ENCODE measurements around the gene NUP37. TPM values are rescaled to one million over a fixed set of nuclear protein-coding genes. Genes with fewer than 3 reads are reported as not detected.

NUP37 gene
- total and polyA plus RNA-seq, 7 donors, result 12.0 to 30.2 (median 20.2) TPM

DNA sequence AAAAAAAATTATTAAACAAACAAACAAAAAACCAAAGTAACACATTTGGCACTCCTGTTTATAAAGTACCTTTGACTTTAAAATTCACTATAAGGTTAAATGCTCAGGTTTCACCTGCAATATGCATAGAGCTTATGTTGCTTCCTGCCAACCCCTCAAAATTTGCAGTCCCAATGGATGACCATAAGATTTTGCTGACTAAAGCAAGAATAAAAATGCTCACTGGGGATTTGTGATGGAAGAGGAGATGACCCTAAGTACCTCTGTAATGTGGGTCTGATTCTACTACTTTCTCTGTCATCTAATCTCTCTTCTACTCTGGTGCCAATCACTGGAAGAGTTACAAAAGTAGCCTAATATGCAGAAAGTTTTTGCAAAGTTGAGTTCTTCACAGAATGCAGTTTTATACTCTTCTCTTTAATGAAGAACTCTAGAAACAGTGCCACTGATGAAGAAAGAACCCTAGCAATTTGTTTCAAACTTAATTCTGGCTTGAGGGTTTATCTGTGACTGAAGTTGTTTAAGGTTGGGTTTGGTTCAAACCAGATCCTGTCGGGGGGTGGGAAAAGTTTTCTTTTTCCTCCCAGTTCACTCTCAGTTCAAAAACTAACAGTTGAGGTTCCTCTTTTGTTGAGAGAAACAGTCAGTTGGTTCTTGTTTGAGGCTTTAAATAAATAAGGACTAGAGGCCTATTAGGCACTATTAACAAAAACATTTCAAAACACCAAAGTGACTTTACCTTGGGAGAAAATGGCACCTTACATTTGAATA lies 69.1 kb downstream of the NUP37 start:
- Histone ChIP-seq H3K36me3 (peaks cover 9 to 88% (median 13%) of the 10 kb centered on the region in 4 donors), H3K27ac (no peak overlapping the region), H3K4me1 (peaks cover 0 to 6% (median 0%) of the 10 kb centered on the region in 4 donors), H3K4me3 (no peak overlapping the region), H3K27me3 (no peaks in the 10 kb centered on the region), H3K9me3 (no peaks in the 10 kb centered on the region)
- DNase-seq, result no peak
- TF ChIP-seq POLR2A (IDR thresholded peaks at IDR 0.05) (no peak), EP300 (IDR thresholded peaks at IDR 0.05) (no peak), POLR2AphosphoS5 (IDR thresholded peaks at IDR 0.05) (no peak)
- TF ChIP-seq, protein P1, sequence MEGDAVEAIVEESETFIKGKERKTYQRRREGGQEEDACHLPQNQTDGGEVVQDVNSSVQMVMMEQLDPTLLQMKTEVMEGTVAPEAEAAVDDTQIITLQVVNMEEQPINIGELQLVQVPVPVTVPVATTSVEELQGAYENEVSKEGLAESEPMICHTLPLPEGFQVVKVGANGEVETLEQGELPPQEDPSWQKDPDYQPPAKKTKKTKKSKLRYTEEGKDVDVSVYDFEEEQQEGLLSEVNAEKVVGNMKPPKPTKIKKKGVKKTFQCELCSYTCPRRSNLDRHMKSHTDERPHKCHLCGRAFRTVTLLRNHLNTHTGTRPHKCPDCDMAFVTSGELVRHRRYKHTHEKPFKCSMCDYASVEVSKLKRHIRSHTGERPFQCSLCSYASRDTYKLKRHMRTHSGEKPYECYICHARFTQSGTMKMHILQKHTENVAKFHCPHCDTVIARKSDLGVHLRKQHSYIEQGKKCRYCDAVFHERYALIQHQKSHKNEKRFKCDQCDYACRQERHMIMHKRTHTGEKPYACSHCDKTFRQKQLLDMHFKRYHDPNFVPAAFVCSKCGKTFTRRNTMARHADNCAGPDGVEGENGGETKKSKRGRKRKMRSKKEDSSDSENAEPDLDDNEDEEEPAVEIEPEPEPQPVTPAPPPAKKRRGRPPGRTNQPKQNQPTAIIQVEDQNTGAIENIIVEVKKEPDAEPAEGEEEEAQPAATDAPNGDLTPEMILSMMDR (IDR thresholded peaks at IDR 0.05), result no peak
- intact Hi-C loops (cut with DNase I), result no loop called here
- 35 to 73% methylated on average over 1 of the region's 1 CpG for WGBS, 2 donors

DNA sequence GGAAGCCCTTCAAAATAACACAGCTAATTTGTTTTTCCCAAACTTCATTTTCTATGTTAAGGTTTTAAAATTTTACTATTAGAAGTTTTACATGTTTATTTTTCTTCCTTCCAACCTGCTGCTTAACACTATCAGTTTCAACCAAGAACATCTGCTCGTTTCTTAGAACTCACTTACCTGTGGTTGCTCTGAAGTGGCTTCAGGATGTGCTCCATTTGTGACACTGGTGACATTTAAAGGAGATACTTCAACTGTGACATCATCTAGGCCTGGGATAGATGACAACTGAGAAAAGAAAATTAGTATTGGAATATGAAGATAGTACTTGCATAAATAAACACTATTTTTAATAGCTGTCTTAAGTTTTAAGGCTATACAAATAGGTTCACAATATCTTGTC lies 76.0 kb downstream of the NUP37 start:
- intact Hi-C loops (cut with DNase I), result no loop called here
- no peaks in the 10 kb centered on the region for H3K4me1 ChIP-seq
- H3K9me3 ChIP-seq, result no peaks in the 10 kb centered on the region
- no peak for DNase-seq
- no peak overlapping the region for H3K4me3 ChIP-seq
- no peaks in the 10 kb centered on the region for H3K27me3 ChIP-seq
- TF ChIP-seq EP300 (IDR thresholded peaks at IDR 0.05) (no peak), POLR2AphosphoS5 (IDR thresholded peaks at IDR 0.05) (no peak), POLR2A (IDR thresholded peaks at IDR 0.05) (no peak)
- TF ChIP-seq, protein P1 (IDR thresholded peaks at IDR 0.05), result no peak
- no peak overlapping the region for H3K27ac ChIP-seq
- 59 to 83% methylated on average over 1 of the region's 1 CpG for WGBS, 2 donors
- H3K36me3 ChIP-seq, result peaks cover 3 to 95% (median 13%) of the 10 kb centered on the region in 4 donors

- TF ChIP-seq POLR2A (IDR thresholded peaks at IDR 0.05) (no peak), EP300 (IDR thresholded peaks at IDR 0.05) (no peak), POLR2AphosphoS5 (IDR thresholded peaks at IDR 0.05) (no peak)
- TF ChIP-seq, protein P1 (IDR thresholded peaks at IDR 0.05), result no peak
- Histone ChIP-seq H3K27ac (no peak overlapping the region), H3K36me3 (peaks cover 0 to 65% (median 3%) of the 10 kb centered on the region in 4 donors), H3K4me3 (no peak overlapping the region), H3K27me3 (no peaks in the 10 kb centered on the region), H3K4me1 (no peaks in the 10 kb centered on the region), H3K9me3 (no peaks in the 10 kb centered on the region)
- intact Hi-C loops (cut with DNase I), result no loop called here
- no peak for DNase-seq
- 64 to 66% methylated on average over 3 of the region's 3 CpGs for WGBS, 2 donors
Measured at GRCh38 chr12:102033991-102034745, 85.7 kb downstream of the NUP37 start.

- no peaks in the 10 kb centered on the region for H3K9me3 ChIP-seq
- no peak overlapping the region for H3K4me3 ChIP-seq
- H3K36me3 ChIP-seq, result peaks cover 0 to 41% (median 3%) of the 10 kb centered on the region in 4 donors
- no peak overlapping the region for H3K27ac ChIP-seq
- no peak for DNase-seq
- no peaks in the 10 kb centered on the region for H3K27me3 ChIP-seq
- H3K4me1 ChIP-seq, result no peaks in the 10 kb centered on the region
- TF ChIP-seq EP300 (IDR thresholded peaks at IDR 0.05) (no peak), POLR2A (IDR thresholded peaks at IDR 0.05) (no peak), POLR2AphosphoS5 (IDR thresholded peaks at IDR 0.05) (no peak)
- TF ChIP-seq, protein P1 (IDR thresholded peaks at IDR 0.05), result no peak
- intact Hi-C loops (cut with DNase I), result no loop called here
Measured at GRCh38 chr12:102031852-102032251, 88.1 kb downstream of the NUP37 start.
